H9 (cell line): Measurements from ENCODE around the gene DCPS. TPM values are rescaled to one million over a fixed set of nuclear protein-coding genes. Genes with fewer than 3 reads are reported as not detected.
A peak's percentile ranks its signal among the peaks of the same experiment; 100 is the strongest.

Experiments
- DNase-seq: peaks from one replicate; pipeline ENCODE4 v3.0.0-alpha.2; 2017
- H2AFZ ChIP-seq: one replicate; pipeline ENCODE4 v1.6.1; 2013; ENCODE audit warnings: mild to moderate bottlenecking, low read length, control low read depth, moderate library complexity
- H2AK5ac ChIP-seq: 2 replicates; pipeline ENCODE4 v1.6.1; 2013; ENCODE audit warnings: low read length, control low read depth, mixed read lengths; ENCODE audit not compliant: insufficient read length
- H2BK120ac ChIP-seq: one replicate; pipeline ENCODE4 v1.6.1; 2013; ENCODE audit warnings: low read depth, mild to moderate bottlenecking, low read length, control low read depth, inconsistent platforms; ENCODE audit not compliant: poor library complexity, severe bottlenecking
- H2BK12ac ChIP-seq: 2 replicates; pipeline ENCODE4 v1.6.1; 2013; ENCODE audit warnings: low read length, control low read depth, mixed read lengths, low read depth; ENCODE audit not compliant: insufficient read length
- H2BK15ac ChIP-seq: 2 replicates; pipeline ENCODE4 v1.6.1; 2013; ENCODE audit warnings: low read depth, low read length, control low read depth
- H2BK20ac ChIP-seq: one replicate; pipeline ENCODE4 v1.6.1; 2013; ENCODE audit warnings: low read depth, mild to moderate bottlenecking, low read length, control low read depth, inconsistent platforms; ENCODE audit not compliant: poor library complexity, severe bottlenecking
- H2BK5ac ChIP-seq: 2 replicates; pipeline ENCODE4 v1.6.1; 2013; ENCODE audit warnings: low read length, control low read depth, mixed read lengths; ENCODE audit not compliant: insufficient read length
- H3K14ac ChIP-seq: 2 replicates; pipeline ENCODE4 v1.6.1; 2013; ENCODE audit warnings: low read length, control low read depth; ENCODE audit not compliant: insufficient read depth
- H3K18ac ChIP-seq: 2 replicates; pipeline ENCODE4 v1.6.1; 2013; ENCODE audit warnings: low read depth, mild to moderate bottlenecking, mixed read lengths, low read length, control low read depth; ENCODE audit not compliant: insufficient read length
- H3K23ac ChIP-seq: 2 replicates; pipeline ENCODE4 v1.6.1; 2013; ENCODE audit warnings: low read length, control low read depth, mixed read lengths, low read depth; ENCODE audit not compliant: insufficient read length
- H3K23me2 ChIP-seq: 2 replicates; pipeline ENCODE4 v1.6.1; 2013; ENCODE audit warnings: low read depth, mild to moderate bottlenecking, mixed read lengths, low read length, control low read depth; ENCODE audit not compliant: insufficient read length, poor library complexity, severe bottlenecking
- H3K27ac ChIP-seq: 2 replicates; pipeline ENCODE4 v1.5.1; 2013; ENCODE audit warnings: low read length, control low read depth, mixed read lengths, low read depth; ENCODE audit not compliant: insufficient read length
- H3K27me3 ChIP-seq: 2 replicates; pipeline ENCODE4 v1.6.1; 2013; ENCODE audit warnings: low read length, control low read depth, inconsistent platforms; ENCODE audit not compliant: insufficient read depth
- H3K4ac ChIP-seq: 2 replicates; pipeline ENCODE4 v1.6.1; 2013; ENCODE audit warnings: low read depth, mild to moderate bottlenecking, control low read depth, inconsistent platforms, low read length, moderate library complexity
- H3K4me1 ChIP-seq: 2 replicates; pipeline ENCODE4 v1.6.1; 2013; ENCODE audit warnings: low read length, control low read depth, inconsistent platforms; ENCODE audit not compliant: insufficient read depth
- H3K4me2 ChIP-seq: 2 replicates; pipeline ENCODE4 v1.6.1; 2013; ENCODE audit warnings: low read length, control low read depth, mixed read lengths; ENCODE audit not compliant: insufficient read length, insufficient read depth
- H3K56ac ChIP-seq: 2 replicates; pipeline ENCODE4 v1.6.1; 2013; ENCODE audit warnings: low read depth, mild to moderate bottlenecking, mixed read lengths, low read length, control low read depth; ENCODE audit not compliant: insufficient read length
- H3K79me1 ChIP-seq: 2 replicates; pipeline ENCODE4 v1.6.1; 2013; ENCODE audit warnings: low read depth, mild to moderate bottlenecking, moderate library complexity, low read length, control low read depth, inconsistent platforms; ENCODE audit not compliant: insufficient read depth, poor library complexity, severe bottlenecking
- H3K79me2 ChIP-seq: 2 replicates; pipeline ENCODE4 v1.6.1; 2013; ENCODE audit warnings: low read length, control low read depth, inconsistent platforms; ENCODE audit not compliant: insufficient read depth
- H3K9ac ChIP-seq: 2 replicates; pipeline ENCODE4 v1.6.1; 2013; ENCODE audit warnings: low read length, control low read depth, mixed read lengths; ENCODE audit not compliant: insufficient read length; ENCODE audit errors: extremely low read depth
- H3K9me3 ChIP-seq: one replicate; pipeline ENCODE4 v1.6.1; 2013; ENCODE audit warnings: low read depth, low read length, inconsistent platforms; ENCODE audit not compliant: control insufficient read depth
- H3T11ph ChIP-seq: one replicate; pipeline ENCODE4 v1.6.1; 2013; ENCODE audit warnings: mild to moderate bottlenecking, low read length, control low read depth, inconsistent platforms
- H4K20me1 ChIP-seq: one replicate; pipeline ENCODE4 v1.6.1; 2013; ENCODE audit not compliant: control insufficient read depth, insufficient read length, insufficient read depth
- H4K5ac ChIP-seq: 2 replicates; pipeline ENCODE4 v1.6.1; 2013; ENCODE audit warnings: low read depth, mild to moderate bottlenecking, mixed read lengths, low read length, control low read depth; ENCODE audit not compliant: insufficient read length
- H4K8ac ChIP-seq: replicated peaks from 2 replicates; pipeline ENCODE4 v1.6.1; 2013; ENCODE audit warnings: low read length, control low read depth, mixed read lengths, low read depth; ENCODE audit not compliant: insufficient read length
- H4K91ac ChIP-seq: 2 replicates; pipeline ENCODE4 v1.6.1; 2013; ENCODE audit warnings: low read depth, mild to moderate bottlenecking, moderate library complexity, mixed read lengths, low read length, control low read depth; ENCODE audit not compliant: insufficient read length
- H3K27ac Mint-ChIP-seq, 3 experiments: 2 replicates in 2 of 3; 3 replicates in 1 of 3; pipeline ENCODE4 v1.8.0; 2020 to 2021; ENCODE audit warnings: mixed read lengths in 3 of 3, mild to moderate bottlenecking in 1 of 3, moderate library complexity in 1 of 3
- H3K27me3 Mint-ChIP-seq: 2 replicates; pipeline ENCODE4 v1.8.0; 2021; ENCODE audit warnings: low read depth, mild to moderate bottlenecking, moderate library complexity, mixed read lengths
- H3K36me3 Mint-ChIP-seq, 3 experiments: 2 replicates in 2 of 3; 3 replicates in 1 of 3; pipeline ENCODE4 v1.8.0; 2020 to 2021; ENCODE audit warnings: low read depth in 3 of 3, mixed read lengths in 3 of 3; ENCODE audit not compliant: insufficient read depth in 1 of 3
- H3K4me1 Mint-ChIP-seq, 2 experiments: 2 replicates each; pipeline ENCODE4 v1.8.0; 2020; ENCODE audit warnings: mixed read lengths in 2 of 2
- H3K4me3 Mint-ChIP-seq, 2 experiments: 2 replicates in 1 of 2; 3 replicates in 1 of 2; pipeline ENCODE4 v1.8.0; 2020 to 2021; ENCODE audit warnings: mild to moderate bottlenecking in 2 of 2, mixed read lengths in 2 of 2, moderate library complexity in 1 of 2
- H3K9me3 Mint-ChIP-seq, 2 experiments: 2 replicates in 1 of 2; 3 replicates in 1 of 2; pipeline ENCODE4 v1.8.0; 2020; ENCODE audit warnings: mild to moderate bottlenecking in 2 of 2, mixed read lengths in 2 of 2, moderate library complexity in 1 of 2
- WGBS: extraction: QIAGEN DNeasy Blood & Tissue Kit; methylation state at CpG from one replicate; pipeline ENCODE4 v1.1.7; 2013; ENCODE audit warnings: missing lambda C conversion rate, low lambda C conversion rate, mixed read lengths; ENCODE audit not compliant: insufficient read length; ENCODE audit errors: extremely low coverage; 5-methylcytosine and 5-hydroxymethylcytosine counted together
- total RNA-seq: library from RNA; stranded (reverse); gene quantifications from 2 replicates; pipeline ENCODE4 v1.2.1, GENCODE V29; 2021
- TF ChIP-seq, protein P1 (sequence below): fragments of 200-600 bp; sonication (generic); conservative IDR thresholded peaks from 3 replicates; pipeline ENCODE4 v1.8.0; 2021; ENCODE audit warnings: antibody characterized with exemption, mild to moderate bottlenecking

The DCPS gene
- total RNA-seq, 1 experiment from 2014 or later = 27.7 TPM

DNA sequence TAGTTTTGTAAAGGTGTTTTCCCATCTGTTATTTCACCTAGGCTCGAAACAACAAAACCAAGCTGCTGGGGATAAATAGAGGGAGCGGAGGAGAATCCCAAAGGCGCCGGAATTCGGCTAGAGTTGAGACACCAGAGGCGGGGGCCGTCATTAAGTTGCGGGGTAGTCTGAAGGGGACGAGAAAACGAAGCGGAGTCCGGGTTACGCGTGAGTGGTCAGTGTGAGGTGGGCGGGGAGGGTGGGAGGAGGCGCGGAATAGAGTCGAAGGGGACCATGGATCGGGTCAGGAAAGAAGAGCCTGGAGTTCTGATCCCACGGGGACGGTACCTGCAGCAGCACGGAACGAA, 35.5 kb upstream of the DCPS start:
- H4K91ac ChIP-seq = no peak overlapping the region
- peaks cover 4% of the 10 kb centered on the region for H3K79me1 ChIP-seq
- peak overlapping the region; percentile 99 for H3K9ac ChIP-seq
- Mint-ChIP-seq H3K4me1 (peaks cover 13% of the 10 kb centered on the region in 2 experiments), H3K36me3 (peaks cover 44 to 66% (median 64%) of the 10 kb centered on the region in 3 experiments), H3K9me3 (no peaks in the 10 kb centered on the region), H3K27ac (peak overlapping the region; percentile 99 to 100 (median 100)), H3K4me3 (peak overlapping the region; percentile 93 to 96), H3K27me3 (peaks cover 2% of the 10 kb centered on the region; the same call in 1 of the 2 replicates)
- peak overlapping the region; percentile 36 for H4K5ac ChIP-seq
- H4K20me1 ChIP-seq = no peaks in the 10 kb centered on the region
- WGBS = no CpG with 5 or more reads among the region's 23 CpGs
- H3K27me3 ChIP-seq = no peaks in the 10 kb centered on the region
- peak overlapping the region; percentile 41 for H3K27ac ChIP-seq
- peak overlapping the region; percentile 96 for H3K18ac ChIP-seq
- no peak overlapping the region for H2BK20ac ChIP-seq
- H2BK12ac ChIP-seq = no peak overlapping the region
- H3T11ph ChIP-seq = no peak overlapping the region
- H4K8ac ChIP-seq = no peak overlapping the region
- peak overlapping the region; percentile 99 for H3K14ac ChIP-seq
- H3K4me2 ChIP-seq = peak overlapping the region; percentile 83
- H3K79me2 ChIP-seq = peaks cover 8% of the 10 kb centered on the region; the same call in 1 of the 2 replicates
- H2AFZ ChIP-seq = no peak overlapping the region
- H3K56ac ChIP-seq = no peak overlapping the region
- no peak overlapping the region for H2AK5ac ChIP-seq
- no peak overlapping the region for H3K4ac ChIP-seq
- TF ChIP-seq, protein P1, sequence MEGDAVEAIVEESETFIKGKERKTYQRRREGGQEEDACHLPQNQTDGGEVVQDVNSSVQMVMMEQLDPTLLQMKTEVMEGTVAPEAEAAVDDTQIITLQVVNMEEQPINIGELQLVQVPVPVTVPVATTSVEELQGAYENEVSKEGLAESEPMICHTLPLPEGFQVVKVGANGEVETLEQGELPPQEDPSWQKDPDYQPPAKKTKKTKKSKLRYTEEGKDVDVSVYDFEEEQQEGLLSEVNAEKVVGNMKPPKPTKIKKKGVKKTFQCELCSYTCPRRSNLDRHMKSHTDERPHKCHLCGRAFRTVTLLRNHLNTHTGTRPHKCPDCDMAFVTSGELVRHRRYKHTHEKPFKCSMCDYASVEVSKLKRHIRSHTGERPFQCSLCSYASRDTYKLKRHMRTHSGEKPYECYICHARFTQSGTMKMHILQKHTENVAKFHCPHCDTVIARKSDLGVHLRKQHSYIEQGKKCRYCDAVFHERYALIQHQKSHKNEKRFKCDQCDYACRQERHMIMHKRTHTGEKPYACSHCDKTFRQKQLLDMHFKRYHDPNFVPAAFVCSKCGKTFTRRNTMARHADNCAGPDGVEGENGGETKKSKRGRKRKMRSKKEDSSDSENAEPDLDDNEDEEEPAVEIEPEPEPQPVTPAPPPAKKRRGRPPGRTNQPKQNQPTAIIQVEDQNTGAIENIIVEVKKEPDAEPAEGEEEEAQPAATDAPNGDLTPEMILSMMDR = no peak
- H2BK120ac ChIP-seq = no peak overlapping the region
- H2BK5ac ChIP-seq = no peak overlapping the region
- H3K23me2 ChIP-seq = peaks cover 7% of the 10 kb centered on the region
- DNase-seq = no peak
- no peak overlapping the region for H2BK15ac ChIP-seq
- no peaks in the 10 kb centered on the region; the same call in 1 of the 2 replicates for H3K4me1 ChIP-seq
- H3K23ac ChIP-seq = no peak overlapping the region
- no peaks in the 10 kb centered on the region for H3K9me3 ChIP-seq
